H54 (cell line): ENCODE data around the gene ACSF3.

ENCODE experiments used
- DNase-seq: peaks from one replicate; pipeline ENCODE4 v3.0.0; 2011; ENCODE audit warnings: low spot score, mixed read lengths; ENCODE audit not compliant: insufficient read length
- FAIRE-seq: peaks from 3 replicates; lab custom pipeline; 2011; peaks lifted over from hg19 to GRCh38; lab: Jason Lieb, UNC
- POLR2A ChIP-seq: IDR thresholded peaks from 2 replicates; pipeline ENCODE4 v1.6.1; 2011; ENCODE audit warnings: low read depth, mild to moderate bottlenecking, low read length

Gene ACSF3

DNA sequence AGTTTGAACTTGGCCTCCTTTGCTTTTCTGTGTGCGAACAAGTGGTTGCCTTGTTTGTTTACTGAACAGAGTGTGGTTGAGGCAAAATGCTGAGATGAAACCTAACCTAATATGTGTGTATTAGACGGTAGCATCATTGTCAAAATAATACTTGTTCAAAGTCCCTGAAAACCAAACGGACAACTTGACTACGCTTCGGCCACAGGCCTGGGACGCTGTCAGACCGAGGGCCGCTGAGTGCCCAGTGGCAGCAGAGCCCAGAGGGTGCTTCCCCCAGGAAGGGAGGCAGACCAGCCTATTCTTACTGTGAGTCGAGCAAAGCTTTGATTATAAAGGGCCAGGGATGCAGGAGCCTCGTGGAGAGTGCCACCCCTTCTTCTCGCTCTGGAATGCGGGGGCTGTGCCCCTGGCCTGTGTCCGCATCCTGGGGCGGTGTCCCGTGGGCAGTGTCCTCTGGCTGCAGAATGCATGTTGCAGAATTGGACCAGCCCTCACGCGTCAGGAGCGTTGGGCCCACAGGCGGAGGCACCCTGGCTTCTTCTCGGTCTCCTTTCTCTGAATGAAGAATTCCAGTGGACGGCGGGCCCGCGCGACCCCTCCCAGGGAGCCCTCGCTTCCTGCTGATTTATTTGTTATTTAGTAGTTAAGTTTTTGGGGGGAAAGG is 5.2 kb downstream of the ACSF3 start:
- DNase-seq (no peak), FAIRE-seq (no peak)
- no peak for TF ChIP-seq POLR2A

DNA sequence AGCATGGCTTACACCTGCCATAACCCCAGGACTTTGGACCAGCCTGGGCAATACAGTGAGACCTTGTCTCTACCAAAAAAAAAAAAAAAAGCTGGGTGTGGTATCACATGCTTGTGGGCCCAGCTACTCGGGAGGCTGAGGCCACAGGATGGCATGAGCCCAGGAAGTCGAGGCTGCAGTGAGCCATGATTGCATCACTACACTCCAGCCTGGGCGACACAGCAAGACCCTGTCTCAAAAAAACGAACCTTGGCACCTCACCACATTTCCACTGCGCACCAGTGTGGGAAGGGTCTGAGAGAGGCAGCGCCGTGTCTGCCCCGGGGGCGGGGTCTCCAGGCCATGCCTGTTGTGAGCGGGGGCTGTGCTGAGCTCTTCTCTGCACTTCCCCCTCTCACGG is 6.3 kb downstream of the ACSF3 start:
- no peak for TF ChIP-seq POLR2A
- DNase-seq: no peak
- no peak for FAIRE-seq

DNA sequence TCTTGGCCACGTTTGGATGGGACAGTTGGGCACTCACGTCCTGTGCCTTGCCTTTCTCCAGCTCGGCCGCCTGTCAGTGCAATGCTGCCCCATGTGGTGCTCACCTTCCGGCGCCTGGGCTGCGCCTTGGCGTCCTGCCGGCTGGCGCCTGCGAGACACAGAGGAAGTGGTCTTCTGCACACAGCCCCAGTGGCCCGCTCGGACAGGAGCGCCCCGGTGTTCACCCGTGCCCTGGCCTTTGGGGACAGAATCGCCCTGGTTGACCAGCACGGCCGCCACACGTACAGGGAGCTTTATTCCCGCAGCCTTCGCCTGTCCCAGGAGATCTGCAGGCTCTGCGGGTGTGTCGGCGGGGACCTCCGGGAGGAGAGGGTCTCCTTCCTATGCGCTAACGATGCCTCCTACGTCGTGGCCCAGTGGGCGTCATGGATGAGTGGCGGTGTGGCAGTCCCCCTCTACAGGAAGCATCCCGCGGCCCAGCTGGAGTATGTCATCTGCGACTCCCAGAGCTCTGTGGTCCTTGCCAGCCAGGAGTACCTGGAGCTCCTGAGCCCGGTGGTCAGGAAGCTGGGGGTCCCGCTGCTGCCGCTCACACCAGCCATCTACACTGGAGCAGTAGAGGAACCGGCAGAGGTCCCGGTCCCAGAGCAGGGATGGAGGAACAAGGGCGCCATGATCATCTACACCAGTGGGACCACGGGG is 7.1 kb downstream of the ACSF3 start:
- no peak for FAIRE-seq
- TF ChIP-seq POLR2A: no peak

DNA sequence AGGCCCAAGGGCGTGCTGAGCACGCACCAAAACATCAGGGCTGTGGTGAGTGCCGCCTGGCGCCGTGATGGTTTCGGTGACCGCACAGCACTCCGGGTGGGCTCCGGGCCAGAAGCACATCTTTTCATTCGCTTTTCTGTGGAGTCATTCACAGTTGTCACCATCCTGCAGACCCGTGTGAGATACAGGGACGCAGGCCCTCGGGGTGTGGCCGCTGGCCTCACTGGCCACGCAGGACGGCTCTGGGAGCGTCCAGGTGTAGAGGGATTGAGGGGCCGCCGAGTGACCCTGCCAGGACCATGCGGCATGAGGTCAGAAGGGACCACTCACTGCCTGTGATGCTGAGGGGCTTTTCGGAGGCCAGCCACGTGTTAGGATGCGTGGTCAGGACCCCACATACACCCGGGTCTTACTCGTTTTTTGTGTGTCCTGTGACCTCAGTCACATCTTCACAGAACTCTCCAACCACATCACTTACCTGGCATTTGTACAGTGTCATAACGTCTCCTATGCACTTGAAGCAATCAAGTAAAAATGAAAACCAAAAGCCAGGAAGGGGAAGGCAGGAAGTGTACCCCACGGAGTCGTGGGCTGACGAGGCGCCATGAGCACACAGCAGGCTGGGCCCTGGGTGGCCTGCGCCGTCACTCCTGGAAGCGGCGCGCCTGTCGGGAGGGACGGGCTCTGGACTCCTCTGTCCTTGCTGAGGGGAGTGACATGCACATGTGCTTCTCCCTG is 7.8 kb downstream of the ACSF3 start:
- FAIRE-seq (no peak), DNase-seq (no peak)
- TF ChIP-seq POLR2A: no peak

More for the DNA sequence above, 7.1 kb downstream of the ACSF3 start:
- no peak for DNase-seq

DNA sequence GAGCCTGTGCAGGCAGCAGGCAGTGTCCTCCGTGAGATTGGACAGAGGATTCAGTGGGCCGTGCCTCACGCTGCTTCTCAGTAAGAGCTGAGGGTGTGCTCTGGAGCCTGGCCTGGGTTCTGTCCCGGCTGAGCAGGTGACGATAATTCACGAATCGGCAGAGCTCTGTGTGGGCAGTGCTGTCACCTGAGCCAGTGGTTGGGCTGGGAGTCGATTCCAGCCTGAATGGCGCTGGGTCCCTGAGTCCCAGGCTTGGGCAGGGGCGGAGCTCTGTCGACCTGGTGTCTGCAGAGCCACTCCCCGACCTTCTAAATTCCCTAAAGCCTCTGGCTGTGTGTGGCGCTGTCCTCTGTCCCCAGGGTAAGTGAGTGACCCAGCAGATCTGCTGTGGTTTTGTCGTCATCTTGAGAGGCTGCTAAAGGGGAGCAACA is 8.4 kb downstream of the ACSF3 start:
- FAIRE-seq (no peak), DNase-seq (no peak)
- no peak for TF ChIP-seq POLR2A

DNA sequence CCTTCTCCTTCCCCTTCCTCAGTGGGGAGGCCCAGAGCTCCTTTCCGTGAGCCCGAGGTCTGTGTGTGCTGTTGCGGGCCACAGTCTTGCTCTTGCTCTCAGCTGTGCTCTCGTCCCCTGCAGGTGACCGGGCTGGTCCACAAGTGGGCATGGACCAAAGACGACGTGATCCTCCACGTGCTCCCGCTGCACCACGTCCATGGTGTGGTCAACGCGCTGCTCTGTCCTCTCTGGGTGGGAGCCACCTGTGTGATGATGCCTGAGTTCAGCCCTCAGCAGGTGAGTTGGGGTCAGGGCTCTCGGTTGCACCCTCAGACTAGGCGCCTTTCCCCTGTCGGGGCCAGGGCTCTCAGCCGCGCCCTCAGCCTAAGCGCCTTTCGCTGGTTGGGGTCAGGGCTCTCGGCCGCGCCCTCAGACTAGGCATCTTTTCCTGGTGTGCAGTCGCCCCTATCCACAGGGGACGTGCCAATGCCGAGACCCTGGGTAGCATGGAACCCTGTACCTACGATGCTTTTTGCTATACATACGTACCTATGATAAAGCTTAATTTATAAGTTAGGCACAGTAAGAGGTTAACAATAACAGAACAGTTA is 8.9 kb downstream of the ACSF3 start:
- TF ChIP-seq POLR2A: no peak
- no peak for DNase-seq
- no peak for FAIRE-seq

DNA sequence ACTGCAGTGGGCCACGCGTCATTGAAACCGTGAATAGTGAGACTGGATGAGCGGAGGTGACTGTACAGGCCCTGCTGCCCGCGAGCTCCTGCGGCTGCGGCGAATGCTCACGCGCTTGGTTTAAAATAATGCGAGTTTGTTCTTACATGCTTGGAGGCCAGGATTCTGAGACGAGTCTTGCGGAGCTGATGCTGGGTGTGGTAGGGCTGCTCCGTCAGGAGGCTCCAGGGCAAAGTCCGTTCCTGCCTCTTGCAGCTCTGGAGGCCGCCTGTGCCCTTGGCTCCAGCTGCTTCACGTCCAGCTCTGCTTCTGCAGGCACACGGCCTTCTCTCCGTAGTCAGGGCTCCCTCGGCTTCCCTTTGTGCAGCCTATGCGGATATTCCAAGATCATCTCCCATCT is 9.5 kb downstream of the ACSF3 start:
- FAIRE-seq: no peak
- no peak for TF ChIP-seq POLR2A

DNA sequence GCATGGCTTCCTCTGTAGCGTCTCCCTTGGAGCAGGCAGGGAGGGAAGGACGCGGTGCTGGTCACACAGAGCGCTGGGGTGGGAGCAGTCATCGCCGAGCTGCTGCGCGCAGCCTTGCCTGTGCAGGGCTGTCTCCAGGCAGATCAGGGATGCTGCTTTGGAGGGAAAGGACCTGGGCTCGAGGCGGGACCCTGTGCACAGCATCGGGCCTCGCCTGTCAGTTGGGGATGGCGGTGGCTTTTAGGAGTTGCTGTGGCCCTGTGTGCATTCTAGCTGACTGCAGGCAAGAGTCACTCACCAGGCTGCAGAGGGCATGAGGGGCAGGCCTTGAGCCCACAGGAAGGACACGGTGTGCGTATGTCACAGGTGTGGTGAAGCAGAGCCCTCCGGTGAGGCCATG is 10.1 kb downstream of the ACSF3 start:
- DNase-seq (no peak), FAIRE-seq (no peak)
- TF ChIP-seq POLR2A: no peak

More for the DNA sequence above, 9.5 kb downstream of the ACSF3 start:
- DNase-seq: no peak

DNA sequence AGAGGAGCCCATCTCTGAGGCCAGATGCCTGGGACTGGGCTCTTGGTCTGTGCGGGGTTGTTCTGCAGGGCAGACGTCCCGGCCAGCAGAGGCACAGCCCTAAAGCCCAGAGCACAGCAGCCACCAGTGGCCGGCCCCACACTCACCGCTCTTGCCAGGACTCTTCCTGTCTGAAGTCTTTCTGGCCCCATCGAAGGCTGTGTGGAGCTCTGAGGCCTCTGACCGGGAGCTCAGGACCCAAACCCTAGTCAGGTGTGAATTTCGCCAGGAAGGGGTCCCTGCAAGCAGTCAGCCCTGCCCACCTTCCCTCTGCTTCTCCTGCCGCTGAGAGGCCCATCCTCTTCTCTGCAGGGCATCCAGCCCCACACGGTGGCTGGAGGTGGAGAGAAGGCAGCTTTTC is 10.7 kb downstream of the ACSF3 start:
- TF ChIP-seq POLR2A: no peak
- FAIRE-seq: no peak

GRCh38 chr16:89104930-89105571 is 11.4 kb downstream of the ACSF3 start:
- FAIRE-seq (no peak), DNase-seq (no peak)
- no peak for TF ChIP-seq POLR2A

More for the DNA sequence above, 10.7 kb downstream of the ACSF3 start:
- DNase-seq: no peak

- no peak for TF ChIP-seq POLR2A
- FAIRE-seq (no peak), DNase-seq (no peak)
These were observed 12.0 kb downstream of the ACSF3 start for GRCh38 chr16:89105599-89106151.

- no peak for DNase-seq
- no peak for FAIRE-seq
- no peak for TF ChIP-seq POLR2A
These were observed 13.0 kb downstream of the ACSF3 start for GRCh38 chr16:89106533-89107202.

DNA sequence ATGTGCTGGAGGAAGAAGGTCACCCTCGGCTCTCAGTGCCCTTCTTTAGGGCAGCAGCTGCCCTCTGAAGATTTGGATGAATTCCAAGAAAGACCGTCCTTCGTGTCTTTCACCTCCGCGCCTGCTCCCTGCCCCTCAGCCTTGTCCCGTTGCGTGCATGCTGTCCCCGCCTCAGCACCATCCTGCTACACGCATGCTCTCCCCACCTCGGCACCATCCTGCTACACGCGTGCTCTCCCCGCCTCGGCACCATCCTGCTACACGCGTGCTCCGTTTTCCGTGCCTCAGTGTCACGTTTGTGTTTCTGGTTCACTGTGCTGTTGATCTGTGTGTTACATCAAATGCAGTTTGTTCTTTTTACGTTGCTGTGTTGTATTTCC is 13.5 kb downstream of the ACSF3 start:
- no peak for DNase-seq
- FAIRE-seq: no peak
- no peak for TF ChIP-seq POLR2A

DNA sequence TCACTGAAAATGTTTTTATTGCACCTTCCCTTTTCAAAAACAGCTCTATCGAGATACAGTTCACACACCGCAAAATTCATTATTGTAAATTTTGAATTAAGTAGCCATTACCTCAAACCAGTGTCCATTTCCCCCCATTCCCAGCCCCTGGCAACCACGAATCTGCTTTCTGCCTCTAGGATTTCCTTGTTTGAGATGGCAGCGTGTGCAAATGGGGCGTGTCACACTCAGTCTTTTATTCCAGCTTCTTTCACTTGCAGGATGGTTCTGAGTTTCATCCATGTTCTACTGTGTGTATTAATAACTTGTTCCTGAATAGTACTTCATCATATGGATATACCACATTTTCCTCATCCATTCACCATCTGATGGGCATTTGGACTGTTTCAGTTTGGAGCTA is 14.8 kb downstream of the ACSF3 start:
- DNase-seq (no peak), FAIRE-seq (no peak)
- TF ChIP-seq POLR2A: no peak
